Esophagus muscularis mucosa (tissue), 4 donors: ENCODE data around the gene RNF149. TPM values are rescaled to one million over a fixed set of nuclear protein-coding genes. Genes with fewer than 3 reads are reported as not detected.
"Not testable (repeated sequence)": the region's sequence is repeated elsewhere in the genome, so short reads cannot be mapped to it uniquely, and the experiment has no call there.

Experiments used
- DNase-seq: peaks from one replicate; pipeline ENCODE4 v3.0.0-alpha.2; 2017; ENCODE audit errors: extremely low spot score
- H3K27ac ChIP-seq, 4 donors: fragments of 200-600 bp; sonication (generic); replicated peaks in 1 of 4; 1 replicate in 3 of 4; 2 replicates in 1 of 4; pipeline ENCODE4 v1.5.1; 2016 to 2019; ENCODE audit warnings: mild to moderate bottlenecking in 1 of 4
- H3K27me3 ChIP-seq, 4 donors: fragments of 200-600 bp; sonication (generic); one replicate each; pipeline versions ENCODE4 v1.5.1 to v1.6.0; 2016 to 2019
- H3K36me3 ChIP-seq, 4 donors: fragments of 200-600 bp; sonication (generic); one replicate each; pipeline ENCODE4 v1.5.1; 2016 to 2019
- H3K4me1 ChIP-seq, 4 donors: fragments of 200-600 bp; sonication (generic); one replicate each; pipeline ENCODE4 v1.5.1; 2016 to 2019
- H3K4me3 ChIP-seq, 4 donors: fragments of 200-600 bp; sonication (generic); 1 replicate in 2 of 4; 2 replicates in 2 of 4; pipeline ENCODE4 v1.5.1; 2016 to 2019; ENCODE audit warnings: mild to moderate bottlenecking in 4 of 4, moderate library complexity in 1 of 4
- H3K9me3 ChIP-seq, 4 donors: fragments of 200-600 bp; sonication (generic); 1 replicate in 3 of 4; 2 replicates in 1 of 4; pipeline ENCODE4 v1.5.1; 2016 to 2019
- CTCF ChIP-seq, 3 experiments: fragments of 200-600 bp in 2 of 3; fragments of 450-650 bp in 1 of 3; sonication (generic) in 2 of 3; IDR thresholded peaks; one replicate each; pipeline ENCODE4 v1.5.1; 2017 to 2019; ENCODE audit warnings: antibody characterized with exemption in 3 of 3, mild to moderate bottlenecking in 2 of 3, moderate library complexity in 1 of 3
- EP300 ChIP-seq: sonication (generic); formaldehyde crosslinking; IDR thresholded peaks from one replicate; pipeline ENCODE4 v1.6.1; 2017; ENCODE audit warnings: antibody characterized with exemption
- POLR2A ChIP-seq: fragments of 450-650 bp; IDR thresholded peaks from one replicate; pipeline ENCODE4 v1.6.1; 2017; ENCODE audit warnings: antibody characterized with exemption, moderate library complexity, mild to moderate bottlenecking, low read depth
- POLR2AphosphoS5 ChIP-seq, 2 donors: sonication (generic); formaldehyde crosslinking; IDR thresholded peaks; one replicate each; pipeline ENCODE4 v1.6.1; 2017; ENCODE audit warnings: antibody characterized with exemption in 2 of 2
- WGBS: methylation state at CpG from one replicate; pipeline ENCODE4 v1.1.5; 2018; 5-methylcytosine and 5-hydroxymethylcytosine counted together
- intact Hi-C: fragments of 100-400 bp; cut with DNase I; formaldehyde crosslinking; loops from one replicate; pipeline ENCODE4 v1.15.1; 2023
- total RNA-seq, 4 donors: library from RNA; depleted of rRNA; stranded (reverse); fragments of >200 nt; gene quantifications; one replicate each; pipeline versions ENCODE4 v1.1.0 to v1.2.1, GENCODE V29; 2016

The RNF149 gene
- total RNA-seq, 4 donors from 2014 or later = 29.5 to 66.6 (median 40.0) TPM

GRCh38 chr2:101355401-101356054 is 47.0 kb upstream of the RNF149 start:
- H3K4me1 ChIP-seq = no peaks in the 10 kb centered on the region
- no peaks in the 10 kb centered on the region for H3K9me3 ChIP-seq
- no peaks in the 10 kb centered on the region for H3K27me3 ChIP-seq
- no peak overlapping the region for H3K4me3 ChIP-seq
- intact Hi-C loops = no loop called here
- TF ChIP-seq POLR2AphosphoS5 (IDR thresholded peaks at IDR 0.05) = no peak
- no peak for TF ChIP-seq POLR2A
- TF ChIP-seq EP300 = no peak
- TF ChIP-seq CTCF (IDR thresholded peaks at IDR 0.05) = no peak
- no peak overlapping the region for H3K27ac ChIP-seq
- 82% methylated on average over 10 of the region's 10 CpGs for WGBS
- no peak for DNase-seq
- no peaks in the 10 kb centered on the region for H3K36me3 ChIP-seq

- DNase-seq = no peak
- no peak overlapping the region for H3K27ac ChIP-seq
- no peaks in the 10 kb centered on the region for H3K36me3 ChIP-seq
- intact Hi-C loops = no loop called here
- TF ChIP-seq POLR2A (no peak), CTCF (IDR thresholded peaks at IDR 0.05) (no peak)
- WGBS = 93% methylated on average over 21 of the region's 21 CpGs
- no peaks in the 10 kb centered on the region for H3K9me3 ChIP-seq
- no peaks in the 10 kb centered on the region for H3K27me3 ChIP-seq
- no peaks in the 10 kb centered on the region for H3K4me1 ChIP-seq
- no peak overlapping the region for H3K4me3 ChIP-seq
Observed at GRCh38 chr2:101354420-101355311, 46.2 kb upstream of the RNF149 start.

- H3K9me3 ChIP-seq, H3K27ac ChIP-seq, intact Hi-C loops, H3K27me3 ChIP-seq, H3K4me1 ChIP-seq, DNase-seq, H3K36me3 ChIP-seq, H3K4me3 ChIP-seq: not testable (repeated sequence)
- 89% methylated on average over 4 of the region's 4 CpGs for WGBS
Observed at GRCh38 chr2:101352631-101353030, 44.1 kb upstream of the RNF149 start.

- no peak for DNase-seq
- intact Hi-C loops = no loop called here
- Histone ChIP-seq H3K27ac (no peak overlapping the region), H3K36me3 (no peaks in the 10 kb centered on the region), H3K9me3 (no peaks in the 10 kb centered on the region), H3K4me3 (no peak overlapping the region), H3K27me3 (no peaks in the 10 kb centered on the region), H3K4me1 (no peaks in the 10 kb centered on the region)
- TF ChIP-seq POLR2A (no peak), CTCF (IDR thresholded peaks at IDR 0.05) (no peak), POLR2AphosphoS5 (IDR thresholded peaks at IDR 0.05) (no peak), EP300 (no peak)
- WGBS = 83% methylated on average over 6 of the region's 7 CpGs
Observed at GRCh38 chr2:101351207-101351606, 42.7 kb upstream of the RNF149 start.

GRCh38 chr2:101349893-101350662 is 41.6 kb upstream of the RNF149 start:
- TF ChIP-seq POLR2AphosphoS5 (IDR thresholded peaks at IDR 0.05) (no peak), POLR2A (no peak), EP300 (no peak), CTCF (IDR thresholded peaks at IDR 0.05) (no peak)
- intact Hi-C loops = no loop called here
- Histone ChIP-seq H3K4me1 (no peaks in the 10 kb centered on the region), H3K9me3 (no peaks in the 10 kb centered on the region), H3K27ac (no peak overlapping the region), H3K4me3 (no peak overlapping the region), H3K36me3 (no peaks in the 10 kb centered on the region), H3K27me3 (no peaks in the 10 kb centered on the region)
- DNase-seq = no peak
- 73% methylated on average over 7 of the region's 7 CpGs for WGBS
